ENCODE results near the gene F12. TPM values are rescaled to one million over a fixed set of nuclear protein-coding genes. Genes with fewer than 3 reads are reported as not detected.

The F12 gene
- polyA plus RNA-seq, 2 donors, result 18.1 to 33.5 TPM

GRCh38 chr5:177453852-177454396 is 44.6 kb upstream of the F12 start:
- Histone ChIP-seq H3K9me3 (ENCODE audit: control insufficient read depth in 2 of 2, insufficient read depth in 1 of 2, low read depth in 1 of 2, low read length in 1 of 2) (no peaks in the 10 kb centered on the region), H3K36me3 (ENCODE audit: control insufficient read depth in 2 of 2, insufficient read depth in 2 of 2, low read length in 1 of 2) (peaks cover 0 to 3% of the 10 kb centered on the region in 2 donors), H3K27me3 (ENCODE audit: control insufficient read depth in 1 of 2, insufficient read depth in 2 of 2, low read length in 2 of 2) (no peaks in the 10 kb centered on the region), H3K4me3 (ENCODE audit: low read depth in 1 of 2, low read length in 2 of 2) (peak overlapping the region; percentile 49 to 59), H3K27ac (ENCODE audit: low read depth in 2 of 2, low read length in 1 of 2) (peak overlapping the region; percentile 71 to 72), H3K4me1 (ENCODE audit: control insufficient read depth in 2 of 2, insufficient read depth in 2 of 2, low read length in 1 of 2) (peaks cover 3 to 31% of the 10 kb centered on the region in 2 donors)
- WGBS, 2 donors, result 7 to 18% methylated on average over 15 to 31 of the region's 31 CpGs

GRCh38 chr5:177452688-177453638 is 43.6 kb upstream of the F12 start:
- H3K4me1 ChIP-seq (ENCODE audit: control insufficient read depth in 2 of 2, insufficient read depth in 2 of 2, low read length in 1 of 2), result peaks cover 3 to 32% of the 10 kb centered on the region in 2 donors
- H3K27ac ChIP-seq (ENCODE audit: low read depth in 2 of 2, low read length in 1 of 2), result no peak overlapping the region
- no peaks in the 10 kb centered on the region for H3K36me3 ChIP-seq (ENCODE audit: control insufficient read depth in 2 of 2, insufficient read depth in 2 of 2, low read length in 1 of 2)

GRCh38 chr5:177450667-177451424 is 41.5 kb upstream of the F12 start:
- Histone ChIP-seq H3K9me3 (ENCODE audit: control insufficient read depth in 2 of 2, insufficient read depth in 1 of 2, low read depth in 1 of 2, low read length in 1 of 2) (no peaks in the 10 kb centered on the region), H3K4me1 (ENCODE audit: control insufficient read depth in 2 of 2, insufficient read depth in 2 of 2, low read length in 1 of 2) (peaks cover 6 to 45% of the 10 kb centered on the region in 2 donors), H3K27me3 (ENCODE audit: control insufficient read depth in 1 of 2, insufficient read depth in 2 of 2, low read length in 2 of 2) (no peaks in the 10 kb centered on the region), H3K36me3 (ENCODE audit: control insufficient read depth in 2 of 2, insufficient read depth in 2 of 2, low read length in 1 of 2) (no peaks in the 10 kb centered on the region), H3K4me3 (ENCODE audit: low read depth in 1 of 2, low read length in 2 of 2) (no peak overlapping the region), H3K27ac (ENCODE audit: low read depth in 2 of 2, low read length in 1 of 2) (no peak overlapping the region)
- WGBS, 2 donors, result 84 to 89% methylated on average over 10 of the region's 10 CpGs

More at GRCh38 chr5:177452688-177453638, 43.6 kb upstream of the F12 start:
- H3K27me3 ChIP-seq (ENCODE audit: control insufficient read depth in 1 of 2, insufficient read depth in 2 of 2, low read length in 2 of 2), result no peaks in the 10 kb centered on the region
- H3K9me3 ChIP-seq (ENCODE audit: control insufficient read depth in 2 of 2, insufficient read depth in 1 of 2, low read depth in 1 of 2, low read length in 1 of 2), result no peaks in the 10 kb centered on the region
- no peak overlapping the region for H3K4me3 ChIP-seq (ENCODE audit: low read depth in 1 of 2, low read length in 2 of 2)
- 62 to 71% methylated on average over 15 to 17 of the region's 17 CpGs for WGBS, 2 donors

- H3K4me3 ChIP-seq (ENCODE audit: low read depth in 1 of 2, low read length in 2 of 2), result no peak overlapping the region
Measured at GRCh38 chr5:177449140-177450061, 40.0 kb upstream of the F12 start.

GRCh38 chr5:177448244-177448950 is 39.0 kb upstream of the F12 start:
- Histone ChIP-seq H3K27me3 (ENCODE audit: control insufficient read depth in 1 of 2, insufficient read depth in 2 of 2, low read length in 2 of 2) (no peaks in the 10 kb centered on the region), H3K4me1 (ENCODE audit: control insufficient read depth in 2 of 2, insufficient read depth in 2 of 2, low read length in 1 of 2) (peaks cover 6 to 38% of the 10 kb centered on the region in 2 donors)
- WGBS, 2 donors, result 68 to 74% methylated on average over 6 of the region's 6 CpGs

More at GRCh38 chr5:177449140-177450061, 40.0 kb upstream of the F12 start:
- no peaks in the 10 kb centered on the region for H3K36me3 ChIP-seq (ENCODE audit: control insufficient read depth in 2 of 2, insufficient read depth in 2 of 2, low read length in 1 of 2)
- no peak overlapping the region for H3K27ac ChIP-seq (ENCODE audit: low read depth in 2 of 2, low read length in 1 of 2)
- WGBS, 2 donors, result 69 to 77% methylated on average over 18 of the region's 18 CpGs
- peaks cover 6 to 41% of the 10 kb centered on the region in 2 donors for H3K4me1 ChIP-seq (ENCODE audit: control insufficient read depth in 2 of 2, insufficient read depth in 2 of 2, low read length in 1 of 2)
- H3K9me3 ChIP-seq (ENCODE audit: control insufficient read depth in 2 of 2, insufficient read depth in 1 of 2, low read depth in 1 of 2, low read length in 1 of 2), result no peaks in the 10 kb centered on the region
- H3K27me3 ChIP-seq (ENCODE audit: control insufficient read depth in 1 of 2, insufficient read depth in 2 of 2, low read length in 2 of 2), result no peaks in the 10 kb centered on the region

GRCh38 chr5:177447611-177448243 is 38.4 kb upstream of the F12 start:
- Histone ChIP-seq H3K27ac (ENCODE audit: low read depth in 2 of 2, low read length in 1 of 2) (no peak overlapping the region), H3K36me3 (ENCODE audit: control insufficient read depth in 2 of 2, insufficient read depth in 2 of 2, low read length in 1 of 2) (no peaks in the 10 kb centered on the region), H3K4me1 (ENCODE audit: control insufficient read depth in 2 of 2, insufficient read depth in 2 of 2, low read length in 1 of 2) (peaks cover 6 to 32% of the 10 kb centered on the region in 2 donors), H3K27me3 (ENCODE audit: control insufficient read depth in 1 of 2, insufficient read depth in 2 of 2, low read length in 2 of 2) (no peaks in the 10 kb centered on the region), H3K4me3 (ENCODE audit: low read depth in 1 of 2, low read length in 2 of 2) (peak overlapping the region in 1 of 2 donors; percentile 67), H3K9me3 (ENCODE audit: control insufficient read depth in 2 of 2, insufficient read depth in 1 of 2, low read depth in 1 of 2, low read length in 1 of 2) (no peaks in the 10 kb centered on the region)
- WGBS, 2 donors, result 6 to 9% methylated on average over 20 to 23 of the region's 23 CpGs

More at GRCh38 chr5:177448244-177448950, 39.0 kb upstream of the F12 start:
- no peak overlapping the region for H3K4me3 ChIP-seq (ENCODE audit: low read depth in 1 of 2, low read length in 2 of 2)
- H3K27ac ChIP-seq (ENCODE audit: low read depth in 2 of 2, low read length in 1 of 2), result no peak overlapping the region
- no peaks in the 10 kb centered on the region for H3K36me3 ChIP-seq (ENCODE audit: control insufficient read depth in 2 of 2, insufficient read depth in 2 of 2, low read length in 1 of 2)
- no peaks in the 10 kb centered on the region for H3K9me3 ChIP-seq (ENCODE audit: control insufficient read depth in 2 of 2, insufficient read depth in 1 of 2, low read depth in 1 of 2, low read length in 1 of 2)

- Histone ChIP-seq H3K4me1 (ENCODE audit: control insufficient read depth in 2 of 2, insufficient read depth in 2 of 2, low read length in 1 of 2) (peaks cover 6 to 30% of the 10 kb centered on the region in 2 donors), H3K27ac (ENCODE audit: low read depth in 2 of 2, low read length in 1 of 2) (no peak overlapping the region), H3K36me3 (ENCODE audit: control insufficient read depth in 2 of 2, insufficient read depth in 2 of 2, low read length in 1 of 2) (peaks cover 0 to under 1% of the 10 kb centered on the region in 2 donors), H3K9me3 (ENCODE audit: control insufficient read depth in 2 of 2, insufficient read depth in 1 of 2, low read depth in 1 of 2, low read length in 1 of 2) (no peaks in the 10 kb centered on the region), H3K4me3 (ENCODE audit: low read depth in 1 of 2, low read length in 2 of 2) (peak overlapping the region; percentile 56 to 67), H3K27me3 (ENCODE audit: control insufficient read depth in 1 of 2, insufficient read depth in 2 of 2, low read length in 2 of 2) (no peaks in the 10 kb centered on the region)
- 1% methylated on average over 18 to 50 of the region's 52 CpGs for WGBS, 2 donors
Measured at GRCh38 chr5:177447066-177447610, 37.8 kb upstream of the F12 start.

Measured in esophagus (tissue), 2 donors.